A549 (cell line): Measurements from ENCODE around the gene VAMP3. TPM values are rescaled to one million over a fixed set of nuclear protein-coding genes. Genes with fewer than 3 reads are reported as not detected.

Experiments
- ATAC-seq, 2 experiments: fragments of 200-7000 bp in 1 of 2; fragments of >200 bp in 1 of 2; cut with Nextera tagmentation in 1 of 2; cut with Tn5 transposase in 1 of 2; 3 replicates each; pipeline versions ENCODE4 v1.8.0 to v1.9.1; 2018 to 2020; ENCODE audit warnings: mild to moderate bottlenecking in 1 of 2, moderate library complexity in 1 of 2
- CTCF ChIA-PET: fragments of 300-600 bp; sonication (Branson Sonifier 250); formaldehyde crosslinking; extraction: SDS; loops from one replicate; lab custom pipeline; 2021; ENCODE audit warnings: antibody characterized with exemption, inconsistent platforms; lab: Yijun Ruan, JAX
- POLR2A ChIA-PET: fragments of 350-600 bp; formaldehyde crosslinking; extraction: SDS; loops from one replicate; lab custom pipeline; 2021; ENCODE audit warnings: antibody characterized with exemption, inconsistent platforms; lab: Yijun Ruan, JAX
- DNase-seq, 2 experiments: peaks; one replicate each; pipeline versions ENCODE4 v3.0.0 to v3.0.0-alpha.2; 2011 to 2016; ENCODE audit warnings: low read depth in 1 of 2, low spot score in 1 of 2
- FAIRE-seq: peaks from 2 replicates; lab custom pipeline; 2011; peaks lifted over from hg19 to GRCh38; lab: Jason Lieb, UNC
- H3K27ac ChIP-seq, 2 experiments: fragments of >200 bp; sonication (Bioruptor Twin); formaldehyde crosslinking; 3 replicates each; pipeline ENCODE4 v1.5.1; 2016 to 2017
- H3K4me1 ChIP-seq: fragments of >200 bp; sonication (Bioruptor Twin); formaldehyde crosslinking; 3 replicates; pipeline ENCODE4 v1.6.1; 2016
- H3K4me2 ChIP-seq: fragments of >200 bp; sonication (Bioruptor Twin); formaldehyde crosslinking; 3 replicates; pipeline ENCODE4 v1.6.1; 2016
- H3K4me3 ChIP-seq: fragments of >200 bp; sonication (Bioruptor Twin); formaldehyde crosslinking; 3 replicates; pipeline ENCODE4 v1.5.1; 2016
- H3K9me3 ChIP-seq: fragments of >200 bp; sonication (Bioruptor Twin); formaldehyde crosslinking; 3 replicates; pipeline ENCODE4 v1.6.1; 2016
- CBX2 ChIP-seq: fragments of 200-600 bp; sonication (generic); IDR thresholded peaks from 2 replicates; pipeline ENCODE4 v1.6.1; 2016; ENCODE audit warnings: low read depth, mild to moderate bottlenecking, borderline replicate concordance
- CBX8 ChIP-seq: fragments of 200-600 bp; sonication (generic); IDR thresholded peaks from 2 replicates; pipeline ENCODE4 v1.6.1; 2016
- CEBPB ChIP-seq, 2 experiments: fragments of >200 bp in 1 of 2; sonication (Bioruptor Twin) in 1 of 2; formaldehyde crosslinking in 1 of 2; IDR thresholded peaks; 2 replicates each; pipeline ENCODE4 v1.6.1; 2012 to 2016
- CTCF ChIP-seq: fragments of >200 bp; sonication (Bioruptor Twin); formaldehyde crosslinking; IDR thresholded peaks from 3 replicates; pipeline ENCODE4 v1.5.1; 2016
- E2F6 ChIP-seq: IDR thresholded peaks from 2 replicates; pipeline ENCODE4 v1.6.1; 2012; ENCODE audit warnings: low read depth, borderline replicate concordance
- EHF ChIP-seq: fragments of 250-450 bp; sonication (Bioruptor Pico); IDR thresholded peaks from 2 replicates; pipeline ENCODE4 v1.5.0; 2020; ENCODE audit warnings: mild to moderate bottlenecking
- EP300 ChIP-seq, 2 experiments: fragments of >200 bp; sonication (Bioruptor Twin); formaldehyde crosslinking; IDR thresholded peaks; 2 replicates in 1 of 2; 3 replicates in 1 of 2; pipeline ENCODE4 v1.6.1; 2016 to 2017
- ESRRA ChIP-seq: fragments of 150-350 bp; IDR thresholded peaks from 2 replicates; pipeline ENCODE4 v1.6.1; 2014; ENCODE audit warnings: mild to moderate bottlenecking, low read length, borderline replicate concordance
- FOXS1 ChIP-seq: fragments of 250-450 bp; sonication (Bioruptor Pico); IDR thresholded peaks from 2 replicates; pipeline ENCODE4 v1.5.0; 2020; ENCODE audit warnings: mild to moderate bottlenecking, moderate library complexity
- HOXA7 ChIP-seq: fragments of 250-450 bp; sonication (Bioruptor Pico); IDR thresholded peaks from 2 replicates; pipeline ENCODE4 v1.5.0; 2020; ENCODE audit warnings: mild to moderate bottlenecking, moderate library complexity
- HOXB13 ChIP-seq: fragments of 250-450 bp; sonication (Bioruptor Pico); IDR thresholded peaks from 2 replicates; pipeline ENCODE4 v1.5.0; 2020; ENCODE audit warnings: low read depth, mild to moderate bottlenecking, moderate library complexity
- JUN ChIP-seq, 2 experiments: fragments of >200 bp; sonication (Bioruptor Twin); formaldehyde crosslinking; IDR thresholded peaks; 2 replicates in 1 of 2; 3 replicates in 1 of 2; pipeline ENCODE4 v1.6.1; 2016 to 2017
- JUNB ChIP-seq: fragments of >200 bp; sonication (Bioruptor Twin); formaldehyde crosslinking; IDR thresholded peaks from 2 replicates; pipeline ENCODE4 v1.6.1; 2016
- KDM5A ChIP-seq: fragments of 200-600 bp; sonication (generic); IDR thresholded peaks from 2 replicates; pipeline ENCODE4 v1.6.1; 2016; ENCODE audit warnings: antibody characterized with exemption, mild to moderate bottlenecking
- MAFK ChIP-seq: fragments of 450-650 bp; IDR thresholded peaks from 2 replicates; pipeline ENCODE4 v1.6.1; 2014; ENCODE audit not compliant: partially characterized antibody
- MAX ChIP-seq: IDR thresholded peaks from 2 replicates; pipeline ENCODE4 v1.6.1; 2012
- MAZ ChIP-seq: fragments of 150-350 bp; IDR thresholded peaks from 2 replicates; pipeline ENCODE4 v1.6.1; 2014; ENCODE audit warnings: antibody characterized with exemption, low read depth, low read length, borderline replicate concordance
- MYC ChIP-seq: IDR thresholded peaks from 2 replicates; pipeline ENCODE4 v1.6.1; 2012; ENCODE audit warnings: mild to moderate bottlenecking, inconsistent platforms, low read length, improper control_type of control experiment, borderline replicate concordance
- NFE2L2 ChIP-seq: fragments of 150-350 bp; conservative IDR thresholded peaks from 2 replicates; pipeline ENCODE4 v1.6.1; 2014; ENCODE audit warnings: low read length
- NPAS2 ChIP-seq: fragments of 250-450 bp; sonication (Bioruptor Pico); IDR thresholded peaks from 2 replicates; pipeline ENCODE4 v1.8.0; 2022; ENCODE audit warnings: mild to moderate bottlenecking, moderate library complexity, borderline replicate concordance
- PBX3 ChIP-seq: IDR thresholded peaks from 2 replicates; pipeline ENCODE4 v1.6.1; 2012
- PHF8 ChIP-seq: fragments of 200-600 bp; sonication (generic); IDR thresholded peaks from 2 replicates; pipeline ENCODE4 v1.6.1; 2016; ENCODE audit warnings: low read depth, mild to moderate bottlenecking, antibody characterized with exemption, moderate library complexity, borderline replicate concordance
- POLR2A ChIP-seq: IDR thresholded peaks from 2 replicates; pipeline ENCODE4 v1.6.1; 2012; ENCODE audit warnings: mild to moderate bottlenecking, low read length
- POLR2AphosphoS2 ChIP-seq: conservative IDR thresholded peaks from 2 replicates; pipeline ENCODE4 v1.6.1; 2012; ENCODE audit warnings: low read length, improper control_type of control experiment, inconsistent platforms
- RARB ChIP-seq: fragments of 250-450 bp; sonication (Bioruptor Pico); IDR thresholded peaks from 2 replicates; pipeline ENCODE4 v1.8.0; 2021; ENCODE audit warnings: mild to moderate bottlenecking, moderate library complexity
- TFCP2L1 ChIP-seq: fragments of 250-450 bp; sonication (Bioruptor Pico); IDR thresholded peaks from 2 replicates; pipeline ENCODE4 v1.5.0; 2021; ENCODE audit warnings: mild to moderate bottlenecking
- USF2 ChIP-seq: fragments of 450-650 bp; IDR thresholded peaks from 2 replicates; pipeline ENCODE4 v1.6.1; 2014; ENCODE audit warnings: antibody characterized with exemption
- ZC3H11A ChIP-seq: fragments of 450-650 bp; IDR thresholded peaks from 2 replicates; pipeline ENCODE4 v1.6.1; 2014; ENCODE audit warnings: antibody characterized with exemption, mild to moderate bottlenecking
- WGBS: methylation state at CpG from one replicate; pipeline ENCODE4 v1.1.6; 2017; ENCODE audit errors: missing lambda C conversion rate; 5-methylcytosine and 5-hydroxymethylcytosine counted together
- polyA plus RNA-seq, 4 experiments: library from polyadenylated mRNA; depleted of rRNA in 3 of 4; stranded (reverse); fragments of >200 nt; fragmentation: RNase III in 1 of 4; extraction: RNeasy Plus Mini Kit Qiagen cat#74134 plus additional on column Dnase treatment in 1 of 4; gene quantifications; 2 replicates in 3 of 4; 3 replicates in 1 of 4; pipeline ENCODE4 v1.2.3, GENCODE V29; 2011 to 2017

The VAMP3 gene
- polyA plus RNA-seq, 2 of the 4 experiments (the other 2 are of a cell fraction), result 65.1 to 79.3 TPM

- WGBS, result 94% methylated on average over 7 of the region's 7 CpGs
- ATAC-seq (no peak), DNase-seq (no peak), FAIRE-seq (no peak)
- Histone ChIP-seq H3K27ac (no peak overlapping the region; a peak in 1 of 6 replicates), H3K4me2 (peak overlapping the region; percentile 95; the same call in 2 of the 3 replicates), H3K9me3 (no peaks in the 10 kb centered on the region), H3K4me1 (peaks cover 4% of the 10 kb centered on the region; the same call in 2 of the 3 replicates), H3K4me3 (no peak overlapping the region)
- POLR2A ChIA-PET, result no interaction called here
- no peak for TF ChIP-seq E2F6
- TF ChIP-seq MAX, result no peak
- no peak for TF ChIP-seq CBX2
- no peak for TF ChIP-seq JUN (IDR thresholded peaks at IDR 0.05)
- TF ChIP-seq JUNB, result no peak
- TF ChIP-seq HOXA7 (CRISPR knock-in tag), result no peak
- no peak for TF ChIP-seq NPAS2 (CRISPR knock-in tag)
- CTCF ChIA-PET, result interaction anchor here (1.4 kb wide), 1 partner anchor 32 kb away, joined by 4 read pairs; no protein-coding TSS in a partner anchor
Observed at GRCh38 chr1:7785108-7785507, 14.0 kb downstream of the VAMP3 start.

- DNase-seq (no peak), ATAC-seq (no peak), FAIRE-seq (no peak)
- H3K4me3 ChIP-seq, result no peak overlapping the region
- ChIA-PET POLR2A (no interaction called here), CTCF (interaction anchor here (0.9 to 1.7 kb wide), 3 partner anchors 15 to 118 kb away, joined by 3 to 4 read pairs (median 3); partner anchors contain the start of gene VAMP3)
- WGBS, result 72% methylated on average over 5 of the region's 5 CpGs
- H3K4me2 ChIP-seq, result no peak overlapping the region
- no peak overlapping the region for H3K27ac ChIP-seq
- H3K4me1 ChIP-seq, result peaks cover 4% of the 10 kb centered on the region; the same call in 2 of the 3 replicates
- peaks cover 9% of the 10 kb centered on the region; the same call in 2 of the 3 replicates for H3K9me3 ChIP-seq
- TF ChIP-seq MAFK (no peak), CTCF (no peak), CBX8 (no peak), KDM5A (no peak), HOXB13 (CRISPR knock-in tag) (no peak), POLR2AphosphoS2 (no peak), RARB (CRISPR knock-in tag) (no peak), PBX3 (no peak)
Observed at GRCh38 chr1:7786795-7787194, 15.7 kb downstream of the VAMP3 start.

- H3K4me1 ChIP-seq, result peaks cover 1% of the 10 kb centered on the region; the same call in 1 of the 3 replicates
- ChIA-PET POLR2A (no interaction called here), CTCF (interaction anchor here (1.2 to 1.3 kb wide), 2 partner anchors 37 to 121 kb away, joined by 3 to 4 read pairs; no protein-coding TSS in a partner anchor)
- H3K9me3 ChIP-seq, result peaks cover 9% of the 10 kb centered on the region; the same call in 2 of the 3 replicates
- DNase-seq, result no peak
- 95% methylated on average over 5 of the region's 5 CpGs for WGBS
- no peak overlapping the region for H3K4me2 ChIP-seq
- no peak overlapping the region for H3K4me3 ChIP-seq
- no peak for FAIRE-seq
- no peak for ATAC-seq
- no peak overlapping the region for H3K27ac ChIP-seq
- TF ChIP-seq USF2 (no peak), CEBPB (IDR thresholded peaks at IDR 0.05) (no peak), ZC3H11A (no peak), CTCF (no peak), FOXS1 (CRISPR knock-in tag) (no peak), MAFK (no peak), TFCP2L1 (CRISPR knock-in tag) (no peak), MYC (no peak), CBX2 (no peak), RARB (CRISPR knock-in tag) (no peak), POLR2A (no peak), PHF8 (no peak), EHF (no peak), CBX8 (no peak), ESRRA (no peak), MAZ (no peak), NFE2L2 (no peak), EP300 (IDR thresholded peaks at IDR 0.05) (no peak), MAX (no peak)
Observed at GRCh38 chr1:7789828-7790227, 18.7 kb downstream of the VAMP3 start.
